H1 (cell line): ENCODE measurements around the gene NADK. TPM values are rescaled to one million over a fixed set of nuclear protein-coding genes. Genes with fewer than 3 reads are reported as not detected.
"Not testable (repeated sequence)": the region's sequence is repeated elsewhere in the genome, so short reads cannot be mapped to it uniquely, and the experiment has no call there.

Experiments used
- CTCF ChIA-PET: fragments of 300-600 bp; sonication (Branson Sonifier 250); formaldehyde crosslinking; loops from one replicate; lab custom pipeline; 2021; ENCODE audit not compliant: partially characterized antibody; lab: Charles Lee
- POLR2A ChIA-PET: fragments of 300-600 bp; sonication (Branson Sonifier 250); formaldehyde crosslinking; loops from one replicate; lab custom pipeline; 2021; ENCODE audit warnings: inconsistent platforms; ENCODE audit not compliant: partially characterized antibody; lab: Charles Lee
- DNase-seq, 2 experiments: peaks; one replicate each; pipeline versions ENCODE4 v3.0.0 to v3.0.0-alpha.2; 2010 to 2022; ENCODE audit warnings: low spot score in 2 of 2, low read depth in 1 of 2, mixed read lengths in 1 of 2
- FAIRE-seq: peaks from 2 replicates; lab custom pipeline; 2011; peaks lifted over from hg19 to GRCh38; lab: Jason Lieb, UNC
- H2AFZ ChIP-seq: 2 replicates; pipeline ENCODE4 v1.8.1; 2012; ENCODE audit warnings: low read length, inconsistent platforms
- H2AK5ac ChIP-seq: 2 replicates; pipeline ENCODE4 v1.6.1; 2013; ENCODE audit warnings: low read depth, low read length
- H2BK120ac ChIP-seq: replicated peaks from 2 replicates; pipeline ENCODE3; 2013; ENCODE audit warnings: low read depth, low read length, inconsistent platforms
- H2BK12ac ChIP-seq: 2 replicates; pipeline ENCODE4 v1.6.1; 2013; ENCODE audit warnings: low read depth, low read length
- H2BK15ac ChIP-seq: 2 replicates; pipeline ENCODE4 v1.6.1; 2013; ENCODE audit warnings: low read length
- H2BK20ac ChIP-seq: 2 replicates; pipeline ENCODE4 v1.6.1; 2013; ENCODE audit warnings: low read length
- H2BK5ac ChIP-seq: 2 replicates; pipeline ENCODE4 v1.6.1; 2013; ENCODE audit warnings: low read depth, low read length
- H3K14ac ChIP-seq: 2 replicates; pipeline ENCODE4 v1.6.1; 2013; ENCODE audit warnings: inconsistent platforms; ENCODE audit not compliant: insufficient read length
- H3K18ac ChIP-seq: 2 replicates; pipeline ENCODE4 v1.6.1; 2013; ENCODE audit warnings: low read length; ENCODE audit errors: extremely low read depth
- H3K23ac ChIP-seq: 2 replicates; pipeline ENCODE4 v1.6.1; 2013; ENCODE audit warnings: inconsistent platforms; ENCODE audit not compliant: insufficient read length
- H3K23me2 ChIP-seq: 2 replicates; pipeline ENCODE4 v1.6.1; 2013; ENCODE audit warnings: low read depth, low read length
- H3K27ac ChIP-seq: 2 replicates; pipeline ENCODE4 v1.6.1; 2011; ENCODE audit warnings: low read depth, low read length, inconsistent platforms
- H3K27me3 ChIP-seq, 4 experiments: replicated peaks in 1 of 4; 1 replicate in 1 of 4; 2 replicates in 3 of 4; pipeline versions ENCODE4 v1.6.1 to v1.8.1; 2011 to 2013; ENCODE audit warnings: low read length in 3 of 4, mild to moderate bottlenecking in 3 of 4, inconsistent platforms in 2 of 4, mixed read lengths in 2 of 4, moderate library complexity in 1 of 4; ENCODE audit not compliant: control insufficient read depth in 3 of 4, insufficient read depth in 3 of 4; ENCODE audit errors: extremely low read depth in 1 of 4
- H3K36me3 ChIP-seq, 4 experiments: 2 replicates each; pipeline versions ENCODE4 v1.6.1 to v1.8.1; 2011 to 2013; ENCODE audit warnings: mild to moderate bottlenecking in 4 of 4, low read length in 3 of 4, moderate library complexity in 2 of 4, control low read depth in 1 of 4, inconsistent platforms in 1 of 4; ENCODE audit not compliant: insufficient read depth in 4 of 4, control insufficient read depth in 2 of 4
- H3K4ac ChIP-seq: replicated peaks from 2 replicates; pipeline ENCODE3; 2013; ENCODE audit warnings: low read length, low read depth, mixed read lengths, inconsistent platforms; ENCODE audit not compliant: insufficient read length
- H3K4me1 ChIP-seq, 4 experiments: replicated peaks in 1 of 4; 1 replicate in 1 of 4; 2 replicates in 3 of 4; pipeline versions ENCODE4 v1.6.1 to v1.8.1; 2011 to 2013; ENCODE audit warnings: low read length in 3 of 4, inconsistent platforms in 2 of 4, mixed read lengths in 1 of 4; ENCODE audit not compliant: insufficient read depth in 4 of 4, control insufficient read depth in 3 of 4
- H3K4me2 ChIP-seq, 2 experiments: 2 replicates each; pipeline versions ENCODE4 v1.6.1 to v1.8.1; 2011 to 2013; ENCODE audit warnings: low read depth in 2 of 2, low read length in 2 of 2, control low read depth in 1 of 2, inconsistent platforms in 1 of 2, mild to moderate bottlenecking in 1 of 2; ENCODE audit not compliant: insufficient read depth in 1 of 2
- H3K4me3 ChIP-seq, 4 experiments: fragments of 200-600, 300-600 bp in 1 of 4; sonication (generic), shearing (Covaris generic), sonication (Bioruptor Twin) in 1 of 4; 2 replicates each; pipeline versions ENCODE4 v1.5.1 to v1.8.1; 2011 to 2016; ENCODE audit warnings: low read length in 4 of 4, low read depth in 3 of 4, control low read depth in 2 of 4, inconsistent platforms in 2 of 4, mild to moderate bottlenecking in 2 of 4, mixed read lengths in 1 of 4, moderate library complexity in 1 of 4; ENCODE audit not compliant: insufficient read depth in 2 of 4; ENCODE audit errors: extremely low read depth in 1 of 4
- H3K56ac ChIP-seq: replicated peaks from 2 replicates; pipeline ENCODE3; 2013; ENCODE audit warnings: low read depth, mild to moderate bottlenecking, mixed read lengths, low read length, inconsistent platforms; ENCODE audit not compliant: insufficient read length
- H3K79me1 ChIP-seq: 2 replicates; pipeline ENCODE4 v1.6.1; 2013; ENCODE audit warnings: low read depth, low read length, control low read depth
- H3K79me2 ChIP-seq, 2 experiments: 2 replicates each; pipeline versions ENCODE4 v1.6.1 to v1.8.1; 2012 to 2013; ENCODE audit warnings: low read length in 2 of 2, mild to moderate bottlenecking in 2 of 2, inconsistent platforms in 1 of 2; ENCODE audit not compliant: insufficient read depth in 2 of 2, control insufficient read depth in 1 of 2
- H3K9ac ChIP-seq, 4 experiments: replicated peaks in 1 of 4; 1 replicate in 1 of 4; 2 replicates in 3 of 4; pipeline versions ENCODE4 v1.6.1 to v1.8.1; 2011 to 2013; ENCODE audit warnings: low read depth in 3 of 4, low read length in 3 of 4, control low read depth in 2 of 4, mild to moderate bottlenecking in 2 of 4, moderate library complexity in 2 of 4, inconsistent platforms in 1 of 4; ENCODE audit errors: extremely low read depth in 1 of 4
- H3K9me3 ChIP-seq, 2 experiments: 2 replicates each; pipeline versions ENCODE4 v1.6.1 to v1.8.1; 2012 to 2013; ENCODE audit warnings: mild to moderate bottlenecking in 2 of 2, moderate library complexity in 2 of 2, control low read depth in 1 of 2, inconsistent platforms in 1 of 2, low read depth in 1 of 2, low read length in 1 of 2, mixed read lengths in 1 of 2; ENCODE audit not compliant: insufficient read depth in 2 of 2
- H4K20me1 ChIP-seq, 2 experiments: replicated peaks in 1 of 2; 2 replicates each; pipeline versions ENCODE3 to v1.8.1; 2011 to 2013; ENCODE audit warnings: inconsistent platforms in 2 of 2, low read length in 2 of 2, mild to moderate bottlenecking in 1 of 2; ENCODE audit not compliant: insufficient read depth in 2 of 2, control insufficient read depth in 1 of 2
- H4K5ac ChIP-seq: 2 replicates; pipeline ENCODE4 v1.6.1; 2013; ENCODE audit warnings: low read length, low read depth, mixed read lengths, inconsistent platforms; ENCODE audit not compliant: insufficient read length
- H4K8ac ChIP-seq: 2 replicates; pipeline ENCODE4 v1.8.0; 2013; ENCODE audit warnings: mild to moderate bottlenecking, moderate library complexity, low read length, inconsistent platforms; ENCODE audit not compliant: insufficient read depth; ENCODE audit errors: extremely low read depth
- H4K91ac ChIP-seq: replicated peaks from 2 replicates; pipeline ENCODE3; 2013; ENCODE audit warnings: low read length, mixed read lengths, inconsistent platforms; ENCODE audit not compliant: insufficient read length
- WGBS, 2 experiments: shearing (Covaris generic) in 1 of 2; methylation state at CpG; one replicate each; pipeline versions ENCODE4 v1.1.6 to v1.1.7; 2013 to 2015; ENCODE audit warnings: low lambda C conversion rate in 2 of 2, mixed read lengths in 2 of 2, inconsistent platforms in 1 of 2, low coverage in 1 of 2, missing lambda C conversion rate in 1 of 2; ENCODE audit not compliant: insufficient replicate concordance in 2 of 2, insufficient coverage in 1 of 2, insufficient read length in 1 of 2; ENCODE audit errors: extremely low coverage in 1 of 2, missing lambda C conversion rate in 1 of 2; 5-methylcytosine and 5-hydroxymethylcytosine counted together
- polyA plus RNA-seq, 7 experiments: library from polyadenylated mRNA; depleted of rRNA in 3 of 7; stranded (reverse) in 5 of 7; unstranded in 2 of 7; fragments of >200 nt in 5 of 7; fragments of 200-250 nt in 2 of 7; gene quantifications; 1 replicate in 5 of 7; 2 replicates in 1 of 7; 4 replicates in 1 of 7; pipeline versions ENCODE4 v1.2.1 to v1.2.3, GENCODE V29; 2011 to 2013; ENCODE audit warnings: missing spikeins in 2 of 7, mixed read lengths in 2 of 7
- total RNA-seq: library from RNA; stranded (reverse); fragmentation: NEBNext Ultra II Directional; extraction: Animal tissue kit (Norgen Biotek cat#: 25700); gene quantifications from 2 replicates; pipeline ENCODE4 v1.2.1, GENCODE V29; 2021

The NADK gene
- total and polyA plus RNA-seq, 2 of the 8 experiments (the other 6 are each of a cell fraction or from before 2014, with no cell fraction given) = 78.0 to 89.7 TPM

- H4K8ac ChIP-seq, H3K9me3 ChIP-seq, H3K4ac ChIP-seq, H3K23me2 ChIP-seq, DNase-seq, H3K18ac ChIP-seq, H3K79me2 ChIP-seq, H3K4me1 ChIP-seq, H3K9ac ChIP-seq, H2BK15ac ChIP-seq, H3K4me3 ChIP-seq, H3K56ac ChIP-seq, FAIRE-seq, H2BK12ac ChIP-seq, H2BK120ac ChIP-seq, H2BK20ac ChIP-seq, H4K5ac ChIP-seq, H2AFZ ChIP-seq, H3K79me1 ChIP-seq, CTCF ChIA-PET, H3K4me2 ChIP-seq, H3K14ac ChIP-seq, H3K27me3 ChIP-seq, POLR2A ChIA-PET, H2BK5ac ChIP-seq, H4K20me1 ChIP-seq, H3K27ac ChIP-seq, H4K91ac ChIP-seq, H2AK5ac ChIP-seq, H3K23ac ChIP-seq: not testable (repeated sequence)
- 80% methylated on average over 9 of the region's 18 CpGs; no CpG with 5 or more reads in 1 of the 2 experiments for WGBS, 2 experiments
- H3K36me3 ChIP-seq = peaks cover 2 to 22% (median 9%) of the 10 kb centered on the region in 4 experiments; a peak in 7 of 8 replicates
Observed at GRCh38 chr1:1715109-1715883, 63.0 kb downstream of the NADK start.

DNA sequence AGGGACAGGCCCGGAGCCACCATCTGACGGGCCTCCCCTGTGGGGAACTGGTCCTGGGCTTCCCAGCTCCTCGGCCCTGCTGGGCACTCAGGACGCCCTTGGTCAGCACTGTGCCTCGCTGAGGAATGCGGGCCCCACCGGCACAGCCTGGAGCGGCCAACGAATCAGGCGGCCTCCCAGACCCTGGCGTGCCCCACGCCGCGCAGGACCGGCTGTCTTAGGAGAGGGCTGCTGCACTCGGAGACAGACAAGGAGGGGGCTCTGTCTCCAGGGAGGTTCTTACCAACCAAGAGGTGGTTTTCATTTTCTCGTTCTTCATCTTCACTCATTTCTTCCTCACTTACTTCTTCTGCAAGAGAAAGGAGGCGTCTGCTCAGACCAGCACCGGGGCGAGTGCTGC is 70.4 kb downstream of the NADK start:
- H3K79me1 ChIP-seq, DNase-seq, H4K20me1 ChIP-seq, H3K18ac ChIP-seq, H3K27me3 ChIP-seq, H4K8ac ChIP-seq, H4K91ac ChIP-seq, H3K23me2 ChIP-seq, CTCF ChIA-PET, H3K4me3 ChIP-seq, H3K4me2 ChIP-seq, H3K9ac ChIP-seq, H2BK15ac ChIP-seq, H3K56ac ChIP-seq, H2AFZ ChIP-seq, H3K9me3 ChIP-seq, H2BK12ac ChIP-seq, H3K14ac ChIP-seq, H4K5ac ChIP-seq, FAIRE-seq, H2BK20ac ChIP-seq, H3K27ac ChIP-seq, H3K23ac ChIP-seq, H2AK5ac ChIP-seq, H2BK120ac ChIP-seq, H3K4me1 ChIP-seq, H3K4ac ChIP-seq, POLR2A ChIA-PET, H2BK5ac ChIP-seq, H3K79me2 ChIP-seq: not testable (repeated sequence)
- H3K36me3 ChIP-seq = peaks cover 0 to 17% (median 1%) of the 10 kb centered on the region in 4 experiments; a peak in 2 of 8 replicates
- WGBS, 2 experiments = 96% methylated on average over 5 of the region's 20 CpGs; no CpG with 5 or more reads in 1 of the 2 experiments
